SK-N-SH treated with all-trans-retinoic acid at 6 μM for 48 hours (cell line): ENCODE data around the gene C9orf50.
A peak's percentile ranks its signal among the peaks of the same experiment; 100 is the strongest.

Experiments
- ATAC-seq: fragments of 200-7000 bp; cut with Tn5 transposase; 3 replicates; pipeline ENCODE4 v1.9.1; 2020; ENCODE audit warnings: mild to moderate bottlenecking, moderate library complexity
- ARNTL ChIP-seq: fragments of 450-650 bp; formaldehyde crosslinking; IDR thresholded peaks from 2 replicates; pipeline ENCODE4 v1.5.0; 2020; ENCODE audit warnings: low read depth, mild to moderate bottlenecking, moderate library complexity, borderline replicate concordance
- BACH2 ChIP-seq: fragments of 250-450 bp; sonication (Bioruptor Pico); IDR thresholded peaks from 2 replicates; pipeline ENCODE4 v1.9.0; 2021; ENCODE audit warnings: mild to moderate bottlenecking, borderline replicate concordance
- CREB5 ChIP-seq: fragments of 250-450 bp; sonication (Bioruptor Pico); IDR thresholded peaks from 2 replicates; pipeline ENCODE4 v1.5.1; 2020; ENCODE audit warnings: low read depth, mild to moderate bottlenecking, moderate library complexity
- CSDC2 ChIP-seq: fragments of 250-450 bp; sonication (Bioruptor Pico); IDR thresholded peaks from 2 replicates; pipeline ENCODE4 v1.5.0; 2020; ENCODE audit warnings: mild to moderate bottlenecking, moderate library complexity
- CSRNP3 ChIP-seq: fragments of 250-450 bp; sonication (Bioruptor Pico); IDR thresholded peaks from 2 replicates; pipeline ENCODE4 v1.5.1; 2021; ENCODE audit warnings: mild to moderate bottlenecking, moderate library complexity
- ESRRG ChIP-seq: fragments of 250-450 bp; sonication (Bioruptor Pico); IDR thresholded peaks from 2 replicates; pipeline ENCODE4 v1.6.1; 2021; ENCODE audit warnings: mild to moderate bottlenecking
- GLIS3 ChIP-seq: fragments of 250-450 bp; sonication (Bioruptor Pico); IDR thresholded peaks from 2 replicates; pipeline ENCODE4 v1.5.0; 2020; ENCODE audit warnings: mild to moderate bottlenecking, moderate library complexity
- ISL1 ChIP-seq: fragments of 250-450 bp; sonication (Bioruptor Pico); IDR thresholded peaks from 2 replicates; pipeline ENCODE4 v2.1.2; 2022; ENCODE audit warnings: mild to moderate bottlenecking, moderate library complexity
- OSR1 ChIP-seq: fragments of 250-450 bp; sonication (Bioruptor Pico); IDR thresholded peaks from 2 replicates; pipeline ENCODE4 v1.8.0; 2022; ENCODE audit warnings: moderate library complexity, mild to moderate bottlenecking, inconsistent platforms
- PATZ1 ChIP-seq: fragments of 250-450 bp; sonication (Bioruptor Pico); IDR thresholded peaks from 2 replicates; pipeline ENCODE4 v1.8.0; 2020; ENCODE audit warnings: mild to moderate bottlenecking, moderate library complexity, borderline replicate concordance
- POU6F1 ChIP-seq: fragments of 250-450 bp; sonication (Bioruptor Pico); IDR thresholded peaks from 2 replicates; pipeline ENCODE4 v1.8.0; 2021; ENCODE audit warnings: low read depth, mild to moderate bottlenecking, moderate library complexity, borderline replicate concordance
- PPARA ChIP-seq: fragments of 250-450 bp; sonication (Bioruptor Pico); IDR thresholded peaks from 2 replicates; pipeline ENCODE4 v1.5.0; 2020; ENCODE audit warnings: mild to moderate bottlenecking, borderline replicate concordance
- RARB ChIP-seq: fragments of 250-450 bp; sonication (Bioruptor Pico); IDR thresholded peaks from 2 replicates; pipeline ENCODE4 v1.8.0; 2021; ENCODE audit warnings: mild to moderate bottlenecking, moderate library complexity
- SNAI2 ChIP-seq: fragments of 250-450 bp; sonication (Bioruptor Pico); IDR thresholded peaks from 2 replicates; pipeline ENCODE4 v1.5.0; 2020; ENCODE audit warnings: mild to moderate bottlenecking, moderate library complexity
- TCF4 ChIP-seq: fragments of 250-450 bp; sonication (Bioruptor Pico); IDR thresholded peaks from 2 replicates; pipeline ENCODE4 v1.8.0; 2021; ENCODE audit warnings: mild to moderate bottlenecking, moderate library complexity, borderline replicate concordance
- TOX ChIP-seq: fragments of 250-450 bp; sonication (Bioruptor Pico); IDR thresholded peaks from 2 replicates; pipeline ENCODE4 v1.8.0; 2021; ENCODE audit warnings: mild to moderate bottlenecking, moderate library complexity, borderline replicate concordance
- TSHZ2 ChIP-seq: fragments of 250-450 bp; sonication (Bioruptor Pico); IDR thresholded peaks from 2 replicates; pipeline ENCODE4 v1.5.0; 2020; ENCODE audit warnings: mild to moderate bottlenecking, moderate library complexity
- ZC3H10 ChIP-seq: fragments of 250-450 bp; sonication (Bioruptor Pico); IDR thresholded peaks from 2 replicates; pipeline ENCODE4 v1.5.1; 2021; ENCODE audit warnings: mild to moderate bottlenecking, moderate library complexity
- ZFP3 ChIP-seq: fragments of 250-450 bp; sonication (Bioruptor Pico); IDR thresholded peaks from 2 replicates; pipeline ENCODE4 v1.5.0; 2020; ENCODE audit warnings: mild to moderate bottlenecking, moderate library complexity
- ZNF565 ChIP-seq: fragments of 450-650 bp; formaldehyde crosslinking; conservative IDR thresholded peaks from 2 replicates; pipeline ENCODE4 v1.5.0; 2020; ENCODE audit warnings: low read depth, mild to moderate bottlenecking, moderate library complexity
- ZNF70 ChIP-seq: fragments of 450-650 bp; formaldehyde crosslinking; IDR thresholded peaks from 2 replicates; pipeline ENCODE4 v1.5.0; 2020; ENCODE audit warnings: mild to moderate bottlenecking, moderate library complexity
- ZNF8 ChIP-seq: fragments of 450-650 bp; formaldehyde crosslinking; IDR thresholded peaks from 2 replicates; pipeline ENCODE4 v1.5.0; 2020; ENCODE audit warnings: mild to moderate bottlenecking, moderate library complexity

C9orf50 gene

GRCh38 chr9:129640871-129641749, 20.2 kb upstream of the C9orf50 start:
- ATAC-seq, result peak; percentile 9
- no peak for TF ChIP-seq TCF4 (CRISPR knock-in tag)
- TF ChIP-seq ESRRG (CRISPR knock-in tag), result no peak
- no peak for TF ChIP-seq ZNF70 (CRISPR knock-in tag)
- no peak for TF ChIP-seq PPARA (CRISPR knock-in tag)
- TF ChIP-seq PATZ1 (CRISPR knock-in tag), result no peak
- TF ChIP-seq RARB (CRISPR knock-in tag), result no peak
- no peak for TF ChIP-seq ARNTL (CRISPR knock-in tag)
- no peak for TF ChIP-seq ZC3H10 (CRISPR knock-in tag)
- TF ChIP-seq CSDC2 (CRISPR knock-in tag), result no peak
- TF ChIP-seq SNAI2 (CRISPR knock-in tag), result no peak

GRCh38 chr9:129640086-129640870, 19.4 kb upstream of the C9orf50 start:
- peak; percentile 16 for ATAC-seq
- TF ChIP-seq ISL1 (CRISPR knock-in tag), result peak; percentile 87
- no peak for TF ChIP-seq PPARA (CRISPR knock-in tag)
- TF ChIP-seq PATZ1 (CRISPR knock-in tag), result no peak
- no peak for TF ChIP-seq POU6F1 (CRISPR knock-in tag)
- no peak for TF ChIP-seq BACH2
- TF ChIP-seq CSRNP3 (CRISPR knock-in tag), result no peak
- no peak for TF ChIP-seq ZFP3
- no peak for TF ChIP-seq RARB (CRISPR knock-in tag)
- TF ChIP-seq ZNF8 (CRISPR knock-in tag), result no peak
- TF ChIP-seq GLIS3 (CRISPR knock-in tag), result no peak
- no peak for TF ChIP-seq TCF4 (CRISPR knock-in tag)
- 0 out of 2 replicates have a peak, but pooled peaks have one; percentile 33 for TF ChIP-seq ZNF70 (CRISPR knock-in tag)
- no peak for TF ChIP-seq ESRRG (CRISPR knock-in tag)
- TF ChIP-seq ZNF565, result no peak
- peak; percentile 44; the same call in 1 of the 2 replicates for TF ChIP-seq TSHZ2 (CRISPR knock-in tag)
- no peak for TF ChIP-seq OSR1 (CRISPR knock-in tag)
- TF ChIP-seq CREB5 (CRISPR knock-in tag), result no peak
- TF ChIP-seq TOX (CRISPR knock-in tag), result no peak
